SK-N-SH (cell line): ENCODE data around the gene MLXIPL.

Experiments used
- EP300 ChIP-seq, 2 experiments: IDR thresholded peaks; 2 replicates each; pipeline versions ENCODE4 v1.4.0 to v1.6.1; 2012; ENCODE audit warnings: borderline replicate concordance in 1 of 2, low read depth in 1 of 2, low read length in 1 of 2
- EZH2phosphoT487 ChIP-seq: fragments of 200-600 bp; sonication (generic); IDR thresholded peaks from 2 replicates; pipeline ENCODE4 v1.6.1; 2017; ENCODE audit warnings: low read depth, mixed run types, mild to moderate bottlenecking, antibody characterized with exemption, moderate library complexity, borderline replicate concordance
- GABPA ChIP-seq: IDR thresholded peaks from 2 replicates; pipeline ENCODE4 v1.4.0; 2012; ENCODE audit warnings: low read depth, mild to moderate bottlenecking
- NRF1 ChIP-seq: IDR thresholded peaks from 2 replicates; pipeline ENCODE4 v1.6.1; 2012; ENCODE audit warnings: low read depth, mild to moderate bottlenecking, low read length
- POLR2AphosphoS5 ChIP-seq: IDR thresholded peaks from 2 replicates; pipeline ENCODE4 v1.6.1; 2012; ENCODE audit warnings: low read depth, low read length
- SIN3A ChIP-seq: IDR thresholded peaks from 2 replicates; pipeline ENCODE4 v1.6.1; 2012; ENCODE audit warnings: low read depth, mild to moderate bottlenecking, low read length, moderate library complexity, borderline replicate concordance
- TAF1 ChIP-seq: IDR thresholded peaks from 2 replicates; pipeline ENCODE4 v1.6.1; 2012; ENCODE audit warnings: low read depth, mild to moderate bottlenecking, low read length, moderate library complexity, borderline replicate concordance
- TCF12 ChIP-seq: IDR thresholded peaks from 2 replicates; pipeline ENCODE4 v1.4.0; 2012
- YY1 ChIP-seq: IDR thresholded peaks from 2 replicates; pipeline ENCODE4 v1.4.0; 2012; ENCODE audit warnings: low read depth, mild to moderate bottlenecking
- TF ChIP-seq, protein P1 (sequence below): fragments of 200-600 bp; sonication (generic); IDR thresholded peaks from 2 replicates; pipeline ENCODE4 v1.6.1; 2017; ENCODE audit warnings: antibody characterized with exemption, mild to moderate bottlenecking, moderate library complexity
- TF ChIP-seq, protein P2 (sequence below): IDR thresholded peaks from 2 replicates; pipeline ENCODE4 v1.4.0; 2012; ENCODE audit warnings: low read depth
- TF ChIP-seq, protein P3 (sequence below): IDR thresholded peaks from 2 replicates; pipeline ENCODE4; 2012
- TF ChIP-seq, protein P4 (sequence below): IDR thresholded peaks from 2 replicates; pipeline ENCODE4 v1.6.1; 2012; ENCODE audit warnings: mild to moderate bottlenecking, low read depth, low read length, moderate library complexity

- TF ChIP-seq SIN3A = no peak
- no peak for TF ChIP-seq TCF12
- TF ChIP-seq YY1 = no peak
- TF ChIP-seq, protein P1, sequence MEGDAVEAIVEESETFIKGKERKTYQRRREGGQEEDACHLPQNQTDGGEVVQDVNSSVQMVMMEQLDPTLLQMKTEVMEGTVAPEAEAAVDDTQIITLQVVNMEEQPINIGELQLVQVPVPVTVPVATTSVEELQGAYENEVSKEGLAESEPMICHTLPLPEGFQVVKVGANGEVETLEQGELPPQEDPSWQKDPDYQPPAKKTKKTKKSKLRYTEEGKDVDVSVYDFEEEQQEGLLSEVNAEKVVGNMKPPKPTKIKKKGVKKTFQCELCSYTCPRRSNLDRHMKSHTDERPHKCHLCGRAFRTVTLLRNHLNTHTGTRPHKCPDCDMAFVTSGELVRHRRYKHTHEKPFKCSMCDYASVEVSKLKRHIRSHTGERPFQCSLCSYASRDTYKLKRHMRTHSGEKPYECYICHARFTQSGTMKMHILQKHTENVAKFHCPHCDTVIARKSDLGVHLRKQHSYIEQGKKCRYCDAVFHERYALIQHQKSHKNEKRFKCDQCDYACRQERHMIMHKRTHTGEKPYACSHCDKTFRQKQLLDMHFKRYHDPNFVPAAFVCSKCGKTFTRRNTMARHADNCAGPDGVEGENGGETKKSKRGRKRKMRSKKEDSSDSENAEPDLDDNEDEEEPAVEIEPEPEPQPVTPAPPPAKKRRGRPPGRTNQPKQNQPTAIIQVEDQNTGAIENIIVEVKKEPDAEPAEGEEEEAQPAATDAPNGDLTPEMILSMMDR = no peak
- TF ChIP-seq, protein P2, sequence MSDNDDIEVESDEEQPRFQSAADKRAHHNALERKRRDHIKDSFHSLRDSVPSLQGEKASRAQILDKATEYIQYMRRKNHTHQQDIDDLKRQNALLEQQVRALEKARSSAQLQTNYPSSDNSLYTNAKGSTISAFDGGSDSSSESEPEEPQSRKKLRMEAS = no peak
- no peak for TF ChIP-seq EP300 (IDR thresholded peaks at IDR 0.05; ENCODE audit: borderline replicate concordance in 1 of 2, low read depth in 1 of 2, low read length in 1 of 2)
- TF ChIP-seq EZH2phosphoT487 = no peak
- TF ChIP-seq POLR2AphosphoS5 = no peak
- TF ChIP-seq, protein P3, sequence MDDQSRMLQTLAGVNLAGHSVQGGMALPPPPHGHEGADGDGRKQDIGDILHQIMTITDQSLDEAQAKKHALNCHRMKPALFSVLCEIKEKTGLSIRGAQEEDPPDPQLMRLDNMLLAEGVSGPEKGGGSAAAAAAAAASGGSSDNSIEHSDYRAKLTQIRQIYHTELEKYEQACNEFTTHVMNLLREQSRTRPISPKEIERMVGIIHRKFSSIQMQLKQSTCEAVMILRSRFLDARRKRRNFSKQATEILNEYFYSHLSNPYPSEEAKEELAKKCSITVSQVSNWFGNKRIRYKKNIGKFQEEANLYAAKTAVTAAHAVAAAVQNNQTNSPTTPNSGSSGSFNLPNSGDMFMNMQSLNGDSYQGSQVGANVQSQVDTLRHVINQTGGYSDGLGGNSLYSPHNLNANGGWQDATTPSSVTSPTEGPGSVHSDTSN = no peak
- TF ChIP-seq GABPA = no peak
- TF ChIP-seq, protein P4, sequence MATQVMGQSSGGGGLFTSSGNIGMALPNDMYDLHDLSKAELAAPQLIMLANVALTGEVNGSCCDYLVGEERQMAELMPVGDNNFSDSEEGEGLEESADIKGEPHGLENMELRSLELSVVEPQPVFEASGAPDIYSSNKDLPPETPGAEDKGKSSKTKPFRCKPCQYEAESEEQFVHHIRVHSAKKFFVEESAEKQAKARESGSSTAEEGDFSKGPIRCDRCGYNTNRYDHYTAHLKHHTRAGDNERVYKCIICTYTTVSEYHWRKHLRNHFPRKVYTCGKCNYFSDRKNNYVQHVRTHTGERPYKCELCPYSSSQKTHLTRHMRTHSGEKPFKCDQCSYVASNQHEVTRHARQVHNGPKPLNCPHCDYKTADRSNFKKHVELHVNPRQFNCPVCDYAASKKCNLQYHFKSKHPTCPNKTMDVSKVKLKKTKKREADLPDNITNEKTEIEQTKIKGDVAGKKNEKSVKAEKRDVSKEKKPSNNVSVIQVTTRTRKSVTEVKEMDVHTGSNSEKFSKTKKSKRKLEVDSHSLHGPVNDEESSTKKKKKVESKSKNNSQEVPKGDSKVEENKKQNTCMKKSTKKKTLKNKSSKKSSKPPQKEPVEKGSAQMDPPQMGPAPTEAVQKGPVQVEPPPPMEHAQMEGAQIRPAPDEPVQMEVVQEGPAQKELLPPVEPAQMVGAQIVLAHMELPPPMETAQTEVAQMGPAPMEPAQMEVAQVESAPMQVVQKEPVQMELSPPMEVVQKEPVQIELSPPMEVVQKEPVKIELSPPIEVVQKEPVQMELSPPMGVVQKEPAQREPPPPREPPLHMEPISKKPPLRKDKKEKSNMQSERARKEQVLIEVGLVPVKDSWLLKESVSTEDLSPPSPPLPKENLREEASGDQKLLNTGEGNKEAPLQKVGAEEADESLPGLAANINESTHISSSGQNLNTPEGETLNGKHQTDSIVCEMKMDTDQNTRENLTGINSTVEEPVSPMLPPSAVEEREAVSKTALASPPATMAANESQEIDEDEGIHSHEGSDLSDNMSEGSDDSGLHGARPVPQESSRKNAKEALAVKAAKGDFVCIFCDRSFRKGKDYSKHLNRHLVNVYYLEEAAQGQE = no peak
- TF ChIP-seq NRF1 = no peak
- TF ChIP-seq TAF1 = no peak
These were observed 26.2 kb upstream of the MLXIPL start for GRCh38 chr7:73650524-73650923.
